HG03060 (cell line): Measurements from ENCODE around the gene SPATA3.

Source experiments
- ATAC-seq: cut with Tn5 transposase; IDR thresholded peaks from one replicate; pipeline ENCODE4 v1.9.1; 2021; ENCODE audit warnings: low read depth, moderate number of reproducible peaks; ENCODE audit not compliant: unreplicated experiment

The SPATA3 gene

GRCh38 chr2:230995821-230996220 lies at the start of gene SPATA3:
Gene SPATA3, plus strand, starts transcription at chr2:230996121. Its CDS starts 113 bp downstream, at chr2:230996234.
- ATAC-seq: no peak

GRCh38 chr2:230946429-230947234 lies 49.3 kb upstream of the SPATA3 start:
- no peak for ATAC-seq

GRCh38 chr2:230947235-230947576 lies 48.7 kb upstream of the SPATA3 start:
- ATAC-seq: no peak

GRCh38 chr2:230947908-230948365 lies 48.0 kb upstream of the SPATA3 start:
- ATAC-seq: peak; percentile 27

- no peak for ATAC-seq
Measured at GRCh38 chr2:230949966-230950873, 45.7 kb upstream of the SPATA3 start.

- no peak for ATAC-seq
Measured at GRCh38 chr2:230950874-230951339, 45.0 kb upstream of the SPATA3 start.

GRCh38 chr2:230951396-230951795 lies 44.5 kb upstream of the SPATA3 start:
- no peak for ATAC-seq

- no peak for ATAC-seq
Measured at GRCh38 chr2:230952226-230952956, 43.5 kb upstream of the SPATA3 start.

GRCh38 chr2:230953845-230954244 lies 42.1 kb upstream of the SPATA3 start:
- no peak for ATAC-seq

- ATAC-seq: no peak
Measured at GRCh38 chr2:230954746-230955145, 41.2 kb upstream of the SPATA3 start.

- no peak for ATAC-seq
Measured at GRCh38 chr2:230955163-230955737, 40.7 kb upstream of the SPATA3 start.

- peak; percentile 81 for ATAC-seq
Measured at GRCh38 chr2:230956827-230957755, 38.8 kb upstream of the SPATA3 start.

- no peak for ATAC-seq
Measured at GRCh38 chr2:230957756-230958391, 38.0 kb upstream of the SPATA3 start.

GRCh38 chr2:230958820-230959756 lies 36.8 kb upstream of the SPATA3 start:
- no peak for ATAC-seq

GRCh38 chr2:230960026-230960425 lies 35.9 kb upstream of the SPATA3 start:
- no peak for ATAC-seq

- ATAC-seq: no peak
Measured at GRCh38 chr2:230961091-230961491, 34.8 kb upstream of the SPATA3 start.

GRCh38 chr2:230964136-230964730 lies 31.7 kb upstream of the SPATA3 start:
- ATAC-seq: no peak
